ENCODE measurements around the gene CLBA1. TPM values are rescaled to one million over a fixed set of nuclear protein-coding genes. Genes with fewer than 3 reads are reported as not detected.

The CLBA1 gene
- total RNA-seq, 1 donor from 2014 or later, result 4.7 TPM

DNA sequence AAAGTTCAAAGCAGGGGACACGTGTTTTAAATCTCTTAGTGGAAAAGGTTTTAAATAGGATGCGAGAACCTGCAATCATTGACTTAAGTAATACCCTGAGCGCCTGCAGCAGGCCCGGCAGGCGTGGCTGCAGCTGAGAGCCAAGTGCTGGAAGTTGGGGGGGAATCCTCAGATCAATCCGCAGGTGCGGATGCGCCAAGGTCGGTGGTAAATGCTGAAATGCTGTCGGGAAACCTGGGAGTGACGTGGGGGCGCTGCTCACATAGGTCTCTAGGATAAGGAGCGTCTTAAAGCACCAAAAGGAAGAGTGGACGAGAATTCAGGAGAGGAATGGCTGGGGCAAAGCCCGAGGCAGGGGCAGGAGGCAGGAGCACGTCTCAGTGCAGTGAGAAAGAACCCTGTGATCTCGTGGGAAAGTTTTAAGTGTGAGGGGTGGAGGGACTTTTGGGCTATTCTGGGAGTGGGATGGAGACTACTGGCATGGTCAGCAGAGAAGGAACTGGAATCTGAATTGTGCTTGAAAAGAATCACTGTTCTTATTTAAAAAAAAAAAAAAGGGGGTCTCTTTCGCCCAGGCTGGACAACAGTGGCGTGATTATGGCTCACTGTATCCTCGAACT is 36.2 kb downstream of the CLBA1 start:
- Histone ChIP-seq H3K36me3 (no peaks in the 10 kb centered on the region), H3K4me3 (peak overlapping the region; percentile 53 to 62), H3K27ac (peak overlapping the region; percentile 62), H3K27me3 (no peaks in the 10 kb centered on the region), H3K9me3 (no peaks in the 10 kb centered on the region), H3K4me1 (peaks cover 43% of the 10 kb centered on the region)
- no peak for TF ChIP-seq POLR2A (IDR thresholded peaks at IDR 0.05)
- TF ChIP-seq POLR2AphosphoS5 (IDR thresholded peaks at IDR 0.05; ENCODE audit: insufficient read depth in 1 of 2, low read depth in 1 of 2), result peak in 1 of 2 donors; percentile 58
- TF ChIP-seq, protein P1, sequence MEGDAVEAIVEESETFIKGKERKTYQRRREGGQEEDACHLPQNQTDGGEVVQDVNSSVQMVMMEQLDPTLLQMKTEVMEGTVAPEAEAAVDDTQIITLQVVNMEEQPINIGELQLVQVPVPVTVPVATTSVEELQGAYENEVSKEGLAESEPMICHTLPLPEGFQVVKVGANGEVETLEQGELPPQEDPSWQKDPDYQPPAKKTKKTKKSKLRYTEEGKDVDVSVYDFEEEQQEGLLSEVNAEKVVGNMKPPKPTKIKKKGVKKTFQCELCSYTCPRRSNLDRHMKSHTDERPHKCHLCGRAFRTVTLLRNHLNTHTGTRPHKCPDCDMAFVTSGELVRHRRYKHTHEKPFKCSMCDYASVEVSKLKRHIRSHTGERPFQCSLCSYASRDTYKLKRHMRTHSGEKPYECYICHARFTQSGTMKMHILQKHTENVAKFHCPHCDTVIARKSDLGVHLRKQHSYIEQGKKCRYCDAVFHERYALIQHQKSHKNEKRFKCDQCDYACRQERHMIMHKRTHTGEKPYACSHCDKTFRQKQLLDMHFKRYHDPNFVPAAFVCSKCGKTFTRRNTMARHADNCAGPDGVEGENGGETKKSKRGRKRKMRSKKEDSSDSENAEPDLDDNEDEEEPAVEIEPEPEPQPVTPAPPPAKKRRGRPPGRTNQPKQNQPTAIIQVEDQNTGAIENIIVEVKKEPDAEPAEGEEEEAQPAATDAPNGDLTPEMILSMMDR (IDR thresholded peaks at IDR 0.05), result no peak
- DNase-seq (ENCODE audit: extremely low spot score in 2 of 2), result no peak
- intact Hi-C loops (cut with DNase I), result loop anchor here (5.0 kb wide), 1 partner anchor 49 kb away; no protein-coding TSS in a partner anchor

DNA sequence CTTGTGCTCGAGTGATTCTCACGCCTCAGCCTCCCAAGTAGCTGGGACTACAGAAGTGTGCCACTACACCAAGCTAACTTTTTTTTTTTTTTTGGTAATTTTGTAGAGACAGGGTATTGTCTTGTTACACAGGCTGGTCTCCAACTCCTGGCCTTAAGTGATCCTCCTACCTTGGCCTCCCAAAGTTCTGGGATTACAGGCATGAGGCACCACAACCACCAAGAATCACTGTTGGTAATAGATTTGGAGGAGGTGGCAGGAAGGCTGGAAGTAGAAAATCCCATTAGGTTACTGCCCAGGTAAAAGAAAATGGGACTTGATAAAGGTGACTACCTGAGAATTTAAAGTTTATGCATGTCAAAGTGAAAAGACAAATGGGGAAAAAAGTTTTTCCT is 36.7 kb downstream of the CLBA1 start:
- peaks cover 41% of the 10 kb centered on the region for H3K4me1 ChIP-seq
- TF ChIP-seq POLR2A (IDR thresholded peaks at IDR 0.05), result no peak
- TF ChIP-seq, protein P1 (IDR thresholded peaks at IDR 0.05), result no peak
- no peak for TF ChIP-seq POLR2AphosphoS5 (IDR thresholded peaks at IDR 0.05; ENCODE audit: insufficient read depth in 1 of 2, low read depth in 1 of 2)
- H3K4me3 ChIP-seq, result no peak overlapping the region
- intact Hi-C loops (cut with DNase I), result loop anchor here (5.0 kb wide), 1 partner anchor 50 kb away; no protein-coding TSS in a partner anchor
- no peaks in the 10 kb centered on the region for H3K27me3 ChIP-seq
- no peaks in the 10 kb centered on the region for H3K36me3 ChIP-seq
- no peak overlapping the region for H3K27ac ChIP-seq
- DNase-seq (ENCODE audit: extremely low spot score in 2 of 2), result no peak
- H3K9me3 ChIP-seq, result no peaks in the 10 kb centered on the region

DNA sequence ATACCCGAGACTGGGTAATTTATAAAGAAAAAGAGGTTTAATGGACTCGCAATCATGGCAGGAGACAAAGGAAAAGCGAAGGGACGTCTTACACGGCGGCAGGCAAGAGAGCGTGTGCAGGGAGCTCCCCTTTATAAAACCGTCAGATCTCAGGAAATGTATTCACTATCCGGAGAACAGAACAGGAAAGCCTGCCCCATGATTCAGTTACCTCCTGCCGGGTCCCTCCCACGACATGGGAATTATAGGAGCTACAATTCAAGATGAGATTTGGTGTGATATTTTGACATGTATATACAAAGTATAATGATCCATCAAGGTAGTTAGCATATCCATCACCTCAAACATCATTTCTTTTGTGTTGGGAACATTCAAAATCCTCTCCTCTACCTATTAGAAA is 37.6 kb downstream of the CLBA1 start:
- no peak for DNase-seq (ENCODE audit: extremely low spot score in 2 of 2)
- TF ChIP-seq, protein P1 (IDR thresholded peaks at IDR 0.05), result no peak
- H3K4me1 ChIP-seq, result peaks cover 40% of the 10 kb centered on the region
- no peaks in the 10 kb centered on the region for H3K36me3 ChIP-seq
- no peaks in the 10 kb centered on the region for H3K27me3 ChIP-seq
- no peak overlapping the region for H3K27ac ChIP-seq
- intact Hi-C loops (cut with DNase I), result loop anchor here (5.0 kb wide), 1 partner anchor 51 kb away; no protein-coding TSS in a partner anchor
- H3K9me3 ChIP-seq, result no peaks in the 10 kb centered on the region
- H3K4me3 ChIP-seq, result no peak overlapping the region

DNA sequence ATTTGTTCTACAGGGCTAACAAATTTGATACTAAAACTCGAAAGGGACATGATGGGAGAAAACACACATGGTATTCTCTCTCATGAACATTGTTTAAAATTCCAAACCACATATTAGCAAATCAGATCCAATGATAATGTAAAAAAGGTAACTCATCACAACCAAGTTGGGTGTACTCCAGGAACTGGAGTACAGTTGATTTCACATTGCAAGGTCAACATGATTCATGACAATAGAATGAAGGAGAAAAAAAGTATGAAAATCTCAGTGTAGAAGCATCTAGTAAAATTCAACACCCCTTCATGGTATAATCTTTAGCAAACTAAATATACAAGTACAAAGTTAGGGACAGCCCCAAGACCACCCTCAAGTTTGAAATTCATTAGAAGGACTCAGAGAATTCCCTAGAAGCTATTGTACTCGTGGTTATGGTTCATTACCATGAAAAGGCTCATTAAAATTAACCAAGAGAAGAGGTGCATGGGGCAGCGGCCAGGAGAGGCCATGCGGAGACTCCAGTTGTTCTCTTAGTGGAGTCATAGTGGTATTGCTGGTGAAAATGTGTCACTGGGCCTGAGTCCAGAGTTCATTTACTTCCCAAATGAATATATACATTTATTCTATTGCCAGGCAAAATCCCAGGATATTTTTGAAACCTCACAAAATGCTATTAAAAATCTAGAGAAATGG is 38.3 kb downstream of the CLBA1 start:
- Histone ChIP-seq H3K27ac (no peak overlapping the region), H3K27me3 (no peaks in the 10 kb centered on the region), H3K4me1 (peaks cover 35% of the 10 kb centered on the region), H3K4me3 (no peak overlapping the region), H3K36me3 (no peaks in the 10 kb centered on the region), H3K9me3 (no peaks in the 10 kb centered on the region)
- no peak for DNase-seq (ENCODE audit: extremely low spot score in 2 of 2)
- TF ChIP-seq, protein P1 (IDR thresholded peaks at IDR 0.05), result no peak
- no peak for TF ChIP-seq POLR2A (IDR thresholded peaks at IDR 0.05)
- no peak for TF ChIP-seq POLR2AphosphoS5 (IDR thresholded peaks at IDR 0.05; ENCODE audit: insufficient read depth in 1 of 2, low read depth in 1 of 2)
- intact Hi-C loops (cut with DNase I), result loop anchor here (5.0 kb wide), 1 partner anchor 52 kb away; no protein-coding TSS in a partner anchor

DNA sequence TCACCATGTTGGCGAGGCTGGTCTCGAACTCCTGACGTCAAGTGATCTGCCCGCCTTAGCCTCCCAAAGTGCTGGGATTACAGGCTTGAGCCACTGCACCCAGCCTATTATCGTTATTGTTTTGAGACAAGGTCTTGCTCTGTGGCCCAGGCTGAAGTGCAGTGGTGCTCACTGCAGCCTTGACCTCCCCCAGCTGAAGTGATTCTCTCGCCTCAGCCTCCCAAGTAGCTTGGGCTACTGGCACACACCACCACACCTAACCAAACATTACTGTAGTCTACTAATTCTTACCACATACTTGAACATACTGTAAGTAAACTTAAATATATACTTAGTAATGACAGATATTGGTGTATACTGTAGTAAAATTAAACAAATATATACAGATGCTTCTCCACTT is 39.8 kb downstream of the CLBA1 start:
- Histone ChIP-seq H3K36me3 (no peaks in the 10 kb centered on the region), H3K27ac (no peak overlapping the region), H3K4me1 (peaks cover 20% of the 10 kb centered on the region), H3K27me3 (no peaks in the 10 kb centered on the region), H3K9me3 (no peaks in the 10 kb centered on the region), H3K4me3 (no peak overlapping the region)
- TF ChIP-seq, protein P1 (IDR thresholded peaks at IDR 0.05), result no peak
- TF ChIP-seq POLR2AphosphoS5 (IDR thresholded peaks at IDR 0.05; ENCODE audit: insufficient read depth in 1 of 2, low read depth in 1 of 2), result no peak
- no peak for DNase-seq (ENCODE audit: extremely low spot score in 2 of 2)
- intact Hi-C loops (cut with DNase I), result no loop called here

Data from vagina (tissue), 2 donors.